ENCODE results near the gene PRR18.

PRR18 gene

DNA sequence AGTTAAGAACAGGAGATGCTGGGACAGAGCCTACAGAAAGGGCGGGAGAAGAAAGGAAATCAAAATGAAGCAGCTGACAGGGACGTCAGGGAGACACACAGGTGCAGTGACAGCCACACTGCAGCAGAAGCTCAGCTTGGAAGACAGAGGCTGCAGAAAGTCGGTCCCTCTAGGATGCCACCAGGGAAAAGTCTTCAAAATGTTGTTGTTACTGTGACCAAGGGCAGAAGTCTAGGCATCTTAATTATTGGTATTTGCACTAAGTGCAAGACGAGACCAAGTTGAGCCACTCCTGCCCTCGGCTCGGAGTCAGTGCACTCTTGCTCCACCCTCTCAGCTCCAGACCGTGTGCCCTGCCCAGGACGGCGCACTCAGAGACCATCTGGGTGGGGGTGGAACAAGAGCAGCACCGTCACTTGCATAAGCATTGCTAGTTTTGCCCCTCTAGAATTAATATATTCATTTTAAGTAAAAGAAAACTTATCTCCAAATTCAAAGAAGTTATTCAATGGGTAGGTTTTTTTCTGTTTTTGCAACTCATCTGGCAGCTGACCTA lies 2.6 kb downstream of the PRR18 start:
- DNase-seq (ENCODE audit: low spot score), result no peak

DNA sequence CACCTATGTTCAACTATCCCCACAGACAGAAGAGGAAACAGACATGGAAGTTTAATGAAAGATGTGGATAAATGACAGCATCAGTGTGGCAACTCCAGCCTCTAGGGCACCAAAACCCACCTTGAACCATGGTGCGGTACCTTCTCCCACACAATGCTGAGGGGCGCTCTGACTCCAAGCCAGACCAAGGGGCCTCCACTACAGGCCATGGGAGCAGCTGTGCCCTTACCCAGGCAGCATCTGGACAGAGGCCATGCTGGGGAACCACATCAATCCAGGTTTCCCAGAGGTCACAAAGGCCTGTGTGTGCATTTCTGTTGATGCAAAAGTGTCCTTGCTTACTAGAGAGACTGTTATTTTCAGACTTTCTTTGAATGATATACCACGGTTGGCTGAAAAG lies 4.1 kb downstream of the PRR18 start:
- no peak for DNase-seq (ENCODE audit: low spot score)

DNA sequence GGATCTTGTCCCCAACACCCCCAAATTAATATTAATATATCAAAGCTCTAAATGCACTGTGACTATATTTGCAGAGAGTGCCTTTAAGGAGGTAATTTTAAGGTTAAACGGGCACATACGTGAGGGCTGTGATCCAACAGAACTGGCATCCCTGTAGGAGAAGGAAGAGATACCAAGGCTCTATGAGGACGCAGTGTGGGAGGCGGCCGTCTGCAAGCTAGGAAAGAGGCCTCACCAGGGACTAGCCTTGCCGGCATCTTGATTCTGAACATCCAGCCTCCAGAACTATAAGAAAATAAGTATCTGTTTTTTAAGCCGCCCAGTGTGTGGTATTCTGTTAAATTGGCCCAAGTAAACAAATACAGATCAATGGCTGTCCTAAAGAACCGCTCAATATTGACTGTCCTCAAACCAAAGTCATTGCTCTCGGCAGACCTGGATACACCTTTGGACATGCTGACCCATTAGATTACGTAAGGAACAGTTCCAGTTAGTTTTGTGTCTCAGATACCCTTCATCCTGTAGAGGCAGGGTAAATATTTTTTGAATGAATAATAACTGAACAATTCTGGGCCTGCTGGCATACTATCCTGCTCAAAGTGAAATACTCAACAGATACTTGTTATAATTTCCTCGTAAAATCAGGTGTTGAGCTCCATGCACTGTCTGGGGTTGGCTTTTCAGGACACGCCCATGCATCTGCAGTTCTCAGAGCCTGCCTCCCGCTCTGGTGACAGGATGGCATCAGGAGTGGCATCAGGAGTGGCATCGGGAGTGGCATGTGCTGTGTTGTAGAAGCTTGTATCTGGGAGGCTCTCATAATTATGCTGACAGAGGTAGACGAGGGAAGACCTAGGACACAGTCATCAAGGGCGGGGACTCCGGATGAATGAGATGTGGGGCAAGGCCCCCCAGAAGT lies 6.3 kb downstream of the PRR18 start:
- no peak for DNase-seq (ENCODE audit: low spot score)

DNA sequence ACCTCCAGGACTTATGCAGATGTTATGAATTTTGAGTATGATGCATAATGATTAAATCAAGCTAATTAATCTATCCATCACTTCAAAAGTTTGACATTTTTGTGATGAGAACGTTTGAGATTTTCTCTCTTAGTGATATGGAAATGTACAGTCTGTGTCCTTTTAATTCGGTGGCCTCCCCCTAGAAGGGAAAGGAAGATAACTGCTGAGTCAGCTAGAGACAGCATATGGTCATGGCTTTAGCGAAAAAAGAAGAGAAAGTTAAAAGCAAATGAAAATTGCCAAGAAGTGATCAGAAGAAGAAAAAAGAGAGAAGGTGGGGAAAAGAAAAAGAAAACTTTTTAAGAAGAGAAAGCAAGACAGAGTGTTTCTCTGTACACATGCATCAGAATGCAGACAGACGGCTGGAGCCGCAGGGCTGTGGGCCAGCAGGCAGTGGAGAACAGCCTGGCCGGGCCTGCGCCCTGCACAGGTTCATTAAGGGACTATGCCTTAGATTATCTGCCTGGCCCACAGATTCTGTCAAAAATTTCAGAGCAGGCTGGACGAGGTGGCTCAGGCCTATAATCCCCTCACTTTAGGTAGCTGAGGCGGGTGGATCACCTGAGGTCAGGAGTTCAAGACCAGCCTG lies 7.7 kb downstream of the PRR18 start:
- DNase-seq (ENCODE audit: low spot score), result no peak

DNA sequence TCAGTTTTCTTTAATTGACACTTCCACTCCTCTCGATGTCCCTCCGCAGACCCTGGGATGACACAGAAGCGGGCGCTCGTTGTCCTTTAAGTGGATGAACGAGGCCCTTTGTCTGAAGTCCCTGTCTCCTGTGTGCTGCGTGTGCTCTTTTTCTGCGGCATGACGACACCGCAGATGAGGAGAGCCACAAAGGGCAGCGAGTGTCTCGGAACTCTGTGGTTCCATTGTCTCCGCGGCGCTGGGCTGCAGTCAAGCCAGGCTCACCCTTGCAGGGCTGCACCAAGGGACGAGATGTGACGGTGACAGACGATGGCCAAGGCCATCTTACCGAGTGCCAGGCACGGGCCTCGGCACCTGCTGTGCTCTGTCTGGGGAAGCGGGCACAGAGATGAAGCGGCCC lies 10.6 kb downstream of the PRR18 start:
- no peak for DNase-seq (ENCODE audit: low spot score)

DNA sequence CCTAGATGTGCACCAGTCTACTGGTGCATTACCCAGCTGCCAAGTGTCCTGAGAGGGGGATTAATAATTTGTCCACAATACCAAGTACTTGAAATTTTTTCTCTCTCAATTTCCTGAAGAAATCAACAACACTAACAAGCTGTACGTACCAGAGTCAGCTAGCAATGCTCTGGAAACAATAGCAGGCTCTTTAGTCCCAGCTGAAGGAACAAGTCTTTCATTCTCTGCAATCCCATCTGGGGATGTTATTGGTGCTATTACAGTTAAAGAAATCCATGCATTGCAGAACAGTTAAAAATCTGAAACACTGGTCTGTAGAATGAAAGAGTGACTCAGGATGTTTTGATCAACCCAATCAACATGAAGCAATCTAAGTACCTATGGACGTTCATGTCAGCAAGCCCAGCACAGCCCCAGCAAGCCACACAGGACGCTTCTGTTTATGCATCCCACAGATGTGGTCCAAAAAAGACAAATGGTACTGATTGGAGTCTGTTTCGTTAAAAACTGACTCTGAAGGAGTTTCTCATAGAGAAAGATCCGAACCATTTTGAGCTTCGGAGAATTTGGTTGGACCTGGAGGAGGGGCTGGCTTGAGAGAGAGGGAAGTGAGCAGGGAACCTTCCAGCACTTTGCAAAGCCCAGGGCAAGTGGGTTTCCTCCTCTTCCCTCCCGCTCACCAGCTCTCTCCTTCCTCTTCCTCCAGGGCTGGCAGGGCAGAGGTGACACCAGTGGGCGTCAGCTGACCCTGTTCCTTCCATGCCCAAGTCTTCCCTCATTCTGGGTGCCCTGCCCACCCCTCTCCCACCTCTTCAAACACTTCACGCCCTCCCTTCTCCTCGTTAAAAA lies 11.9 kb downstream of the PRR18 start:
- DNase-seq (ENCODE audit: low spot score), result no peak

DNA sequence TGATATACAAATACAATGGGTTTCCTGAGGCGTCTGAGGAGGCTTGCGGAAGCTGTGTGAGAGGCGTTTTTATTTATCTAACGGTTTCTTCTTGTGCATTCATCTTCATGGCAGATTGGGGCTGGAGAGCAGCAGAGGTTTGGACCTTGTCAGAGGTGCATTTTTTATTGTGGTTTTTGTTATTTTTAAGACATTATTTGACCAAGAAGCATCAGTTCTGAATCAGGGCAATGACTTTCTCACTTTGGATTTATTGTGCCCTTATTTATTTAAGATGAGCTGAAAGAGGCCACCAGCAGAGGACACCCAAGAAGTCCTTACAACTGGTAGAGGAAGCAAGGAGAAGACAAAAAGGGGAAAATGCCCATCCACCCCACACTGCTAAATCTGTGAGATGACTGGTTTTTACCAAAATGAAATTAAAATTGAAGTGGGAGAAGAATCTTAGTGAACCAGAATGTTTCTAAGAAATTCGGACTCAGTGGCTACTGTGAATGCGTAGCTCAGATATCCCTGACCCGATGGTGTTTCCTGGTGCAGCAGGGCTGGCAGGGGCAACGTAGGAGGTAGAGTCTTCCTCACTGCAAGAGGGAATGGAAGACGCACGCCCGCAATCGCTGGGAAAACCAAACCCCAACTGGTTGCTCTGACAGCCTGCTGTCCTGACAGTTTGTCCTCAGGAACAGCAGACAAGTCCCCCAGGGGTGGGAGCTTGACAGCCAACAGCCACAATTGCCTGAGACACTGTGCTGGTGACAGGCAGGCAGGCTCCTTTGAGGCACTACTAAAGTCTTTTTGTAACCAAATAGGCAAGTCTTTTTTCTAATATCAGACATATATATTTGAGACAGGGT lies 14.2 kb downstream of the PRR18 start:
- DNase-seq (ENCODE audit: low spot score), result no peak

DNA sequence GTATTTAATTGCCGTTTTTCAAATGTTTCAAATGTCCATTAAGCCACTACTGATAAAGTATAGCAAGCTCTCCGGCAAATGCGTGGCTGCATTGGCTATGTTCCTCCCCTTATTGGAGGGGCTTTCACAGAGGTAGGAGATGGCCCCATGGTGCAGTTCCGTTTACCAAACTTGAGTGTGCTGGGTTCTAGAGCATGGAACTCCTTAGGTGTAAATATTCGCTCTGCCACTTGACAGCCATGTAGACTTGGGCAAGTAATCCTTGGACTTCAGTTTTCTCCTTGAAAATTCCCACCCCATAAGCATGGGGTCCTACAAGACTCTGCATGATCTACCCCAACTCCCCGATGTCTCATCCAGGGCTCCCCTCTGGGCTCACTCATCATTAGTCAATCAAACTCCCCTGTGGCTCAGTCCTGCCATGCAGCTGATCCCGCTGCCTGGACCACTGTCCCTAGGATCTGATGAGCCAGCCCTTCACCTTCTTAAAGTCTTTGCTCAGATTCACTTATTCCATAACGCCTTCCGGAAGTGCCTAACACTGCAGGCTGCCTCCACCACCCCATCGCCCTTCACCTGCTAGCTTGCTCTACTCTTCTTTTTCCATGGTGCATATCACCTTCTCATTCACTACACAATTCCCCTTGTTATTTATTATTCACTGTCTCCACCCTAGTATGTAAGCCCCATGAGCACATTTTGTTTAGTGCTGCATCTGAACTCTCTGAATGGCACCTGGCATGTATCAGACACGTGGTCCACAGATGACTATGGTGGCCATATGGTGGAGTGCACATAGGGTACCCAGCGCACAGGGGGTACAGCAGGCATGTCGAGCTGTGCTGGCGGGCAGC lies 18.8 kb downstream of the PRR18 start:
- no peak for DNase-seq (ENCODE audit: low spot score)

DNA sequence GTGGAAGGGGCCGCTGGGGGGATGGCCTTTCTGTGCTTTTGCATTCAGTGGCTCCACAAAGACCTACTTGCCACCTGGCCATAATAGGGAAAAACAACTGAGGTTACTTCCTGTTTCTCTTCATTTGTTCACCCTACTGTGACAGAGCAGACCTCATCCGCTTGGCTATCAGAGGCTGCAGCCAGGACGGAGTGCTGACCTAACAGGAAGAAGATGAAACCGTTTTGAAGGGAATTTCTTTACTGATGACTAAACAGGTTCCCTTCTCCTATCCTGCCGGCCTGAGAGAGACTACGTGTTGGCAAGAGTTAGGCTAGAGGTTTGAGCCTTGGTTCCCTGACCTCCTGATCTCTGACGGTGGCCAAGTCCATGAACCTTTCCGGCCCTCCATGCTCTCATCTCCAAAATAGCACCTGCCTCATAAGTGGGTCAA lies 21.3 kb downstream of the PRR18 start:
- DNase-seq (ENCODE audit: low spot score), result no peak

DNA sequence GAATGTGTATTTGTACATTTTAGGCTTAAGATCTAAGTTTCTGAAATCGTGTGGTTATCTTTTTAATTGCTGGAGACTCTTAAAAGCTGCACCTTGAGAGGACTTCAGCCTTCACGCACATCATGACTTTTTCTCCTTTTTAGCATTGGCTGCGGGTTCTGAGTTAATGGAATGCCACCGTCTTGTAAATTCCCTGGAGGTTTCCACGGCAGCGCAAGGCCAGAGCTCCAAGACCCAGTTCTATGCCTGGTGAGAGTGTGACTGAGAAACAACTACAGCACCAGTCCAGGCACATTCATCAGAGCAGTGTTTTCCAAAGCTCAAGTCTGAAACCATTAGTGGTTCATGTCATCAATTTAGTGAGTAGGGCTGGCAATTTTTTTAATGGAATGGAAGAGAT lies 23.0 kb downstream of the PRR18 start:
- no peak for DNase-seq (ENCODE audit: low spot score)

DNA sequence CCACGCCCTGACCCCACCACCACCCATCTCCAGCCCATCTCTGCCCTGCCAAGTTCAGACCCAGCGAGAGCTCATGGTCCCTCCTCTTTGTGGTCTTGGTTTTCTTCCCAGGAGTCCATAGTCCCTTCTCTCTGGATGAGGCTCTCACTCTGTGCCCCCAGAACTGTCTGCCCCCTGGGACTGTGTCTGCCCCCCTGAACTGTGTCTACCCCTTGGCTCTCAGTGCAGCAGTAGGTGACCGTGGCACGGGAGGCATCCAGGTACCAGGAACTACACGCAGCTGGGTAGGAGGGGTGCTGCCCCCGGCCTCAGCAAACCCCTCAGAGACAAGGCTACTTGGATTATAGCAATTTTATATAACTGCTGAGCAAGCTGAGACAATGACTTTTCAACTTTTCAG lies 23.6 kb downstream of the PRR18 start:
- no peak for DNase-seq (ENCODE audit: low spot score)

DNA sequence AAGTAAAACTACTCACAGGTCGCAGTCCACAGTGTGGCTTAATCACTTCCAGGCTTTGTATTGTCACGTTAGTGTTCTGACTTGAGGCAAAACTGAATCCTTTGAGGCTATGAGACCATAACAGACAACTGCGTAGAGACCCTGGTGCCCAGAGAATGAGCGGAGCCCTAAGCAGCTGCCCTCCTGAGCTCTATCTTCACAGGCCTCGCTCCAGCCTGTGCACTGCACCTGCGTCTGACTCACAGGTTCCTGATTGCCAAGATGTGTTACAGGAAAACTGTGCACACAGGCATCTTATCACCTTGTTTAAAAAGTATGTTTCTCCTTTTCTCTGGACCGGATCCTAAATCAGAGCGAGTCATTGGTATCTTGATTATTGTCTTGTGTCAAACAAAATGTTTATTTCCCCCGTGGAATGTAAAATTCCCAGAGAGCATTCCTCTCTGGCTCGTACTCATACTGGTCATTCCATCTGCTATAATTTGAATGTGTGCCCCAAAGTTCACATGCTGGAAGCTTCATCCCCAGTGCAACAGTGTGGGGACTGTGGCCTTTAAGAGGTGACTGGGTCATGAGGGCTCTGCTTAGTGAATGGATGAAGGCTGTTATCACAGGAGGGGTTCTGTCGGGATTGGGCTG lies 25.7 kb downstream of the PRR18 start:
- DNase-seq (ENCODE audit: low spot score), result no peak

DNA sequence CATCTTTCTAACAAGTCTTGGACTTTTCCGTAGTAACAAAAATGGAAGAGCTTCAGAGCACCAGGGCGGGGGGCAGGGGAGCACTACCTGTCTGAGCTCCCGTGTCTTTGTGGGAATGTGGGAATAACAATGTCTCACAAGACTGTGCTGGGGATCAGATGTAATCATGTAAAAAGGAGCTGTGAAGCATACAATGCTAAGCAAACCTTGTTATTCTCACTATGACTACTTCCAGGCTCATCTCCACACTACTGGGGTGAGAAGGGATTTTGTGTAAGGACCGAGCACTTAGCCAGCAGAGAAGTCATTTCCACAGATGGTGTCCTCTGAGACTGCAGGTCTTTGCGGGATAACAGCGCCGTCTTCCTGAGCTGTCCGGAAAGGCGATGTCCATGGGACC lies 27.1 kb downstream of the PRR18 start:
- DNase-seq (ENCODE audit: low spot score), result no peak

DNA sequence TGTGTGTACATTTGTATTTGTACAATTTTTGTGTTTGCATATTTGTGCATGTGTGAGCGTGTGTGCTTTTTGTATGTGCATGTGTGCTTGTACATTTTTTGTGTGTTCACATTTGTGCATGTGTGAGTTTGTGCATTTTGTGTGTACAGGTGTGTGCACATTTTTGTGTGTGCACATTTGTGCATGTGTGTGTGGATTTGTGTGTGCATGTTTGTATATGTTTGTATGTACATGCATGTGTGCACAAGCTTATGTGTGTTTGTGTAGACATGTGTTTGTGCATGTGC lies 28.9 kb downstream of the PRR18 start:
- DNase-seq (ENCODE audit: low spot score), result no peak

DNA sequence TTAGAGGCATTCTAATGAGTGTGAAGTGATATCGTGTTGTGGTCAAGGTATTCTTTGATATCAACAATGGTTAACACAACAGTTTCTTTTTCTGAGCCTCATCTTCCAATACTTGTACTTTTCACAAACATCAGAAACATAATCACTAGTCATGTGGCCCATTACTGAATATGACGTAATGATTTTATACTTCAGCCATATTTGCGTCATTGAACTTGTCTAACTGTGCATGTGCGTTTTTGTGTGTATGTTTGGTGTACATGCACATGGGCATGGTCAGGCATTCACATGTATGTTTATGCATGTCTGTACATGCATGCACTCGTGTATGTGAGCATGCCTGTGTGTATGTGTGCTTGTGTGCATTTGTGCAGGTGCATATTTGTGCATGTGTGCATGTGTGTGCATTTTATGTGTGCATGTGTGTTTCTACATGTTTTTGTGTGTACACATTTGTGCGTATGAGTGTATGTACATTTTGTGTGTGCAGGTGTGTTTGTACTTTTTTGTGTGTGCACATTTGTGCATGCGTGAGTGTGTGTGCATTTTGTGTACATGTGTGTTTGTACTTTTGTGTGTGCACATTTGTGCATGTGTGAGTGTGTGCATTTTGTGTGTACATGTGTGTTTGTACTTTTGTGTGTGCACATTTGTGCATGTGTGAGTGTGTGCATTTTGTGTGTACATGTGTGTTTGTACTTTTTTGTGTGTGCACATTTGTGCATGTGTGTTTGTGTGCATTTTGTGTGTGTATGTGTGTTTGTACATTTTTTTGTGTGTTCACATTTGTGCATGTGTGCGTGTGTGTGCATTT lies 29.4 kb downstream of the PRR18 start:
- no peak for DNase-seq (ENCODE audit: low spot score)

DNA sequence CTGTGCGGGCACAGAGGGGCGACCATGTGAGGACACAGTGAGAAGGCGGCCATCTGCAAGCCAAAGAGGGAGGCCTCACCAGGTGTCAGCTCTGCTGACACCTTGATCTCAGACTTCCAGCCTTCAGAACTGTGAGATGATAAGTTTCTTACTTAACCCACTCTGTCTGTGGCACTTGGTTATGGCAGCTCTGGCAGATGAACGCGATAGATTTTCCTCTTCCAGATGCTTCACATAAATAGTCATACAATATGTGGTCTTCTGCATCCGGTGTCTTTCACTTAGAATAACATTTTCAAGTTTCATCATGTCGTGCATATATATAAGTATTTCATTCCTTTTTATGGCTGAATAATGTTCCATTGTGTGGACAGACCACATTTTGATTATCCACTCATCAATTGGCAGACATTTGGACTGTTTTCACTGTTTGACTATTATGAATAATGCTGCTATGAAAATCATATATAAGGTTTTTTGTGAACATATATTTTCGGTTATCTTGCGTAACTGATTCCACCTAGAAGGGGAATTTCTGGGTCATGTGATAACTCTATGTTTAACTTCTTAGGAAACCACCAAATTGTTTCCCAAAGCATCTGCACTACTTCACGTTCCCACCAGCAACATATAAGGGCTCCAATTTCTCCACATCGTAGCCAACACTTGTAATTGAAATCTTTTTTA lies 30.2 kb downstream of the PRR18 start:
- DNase-seq (ENCODE audit: low spot score), result no peak

DNA sequence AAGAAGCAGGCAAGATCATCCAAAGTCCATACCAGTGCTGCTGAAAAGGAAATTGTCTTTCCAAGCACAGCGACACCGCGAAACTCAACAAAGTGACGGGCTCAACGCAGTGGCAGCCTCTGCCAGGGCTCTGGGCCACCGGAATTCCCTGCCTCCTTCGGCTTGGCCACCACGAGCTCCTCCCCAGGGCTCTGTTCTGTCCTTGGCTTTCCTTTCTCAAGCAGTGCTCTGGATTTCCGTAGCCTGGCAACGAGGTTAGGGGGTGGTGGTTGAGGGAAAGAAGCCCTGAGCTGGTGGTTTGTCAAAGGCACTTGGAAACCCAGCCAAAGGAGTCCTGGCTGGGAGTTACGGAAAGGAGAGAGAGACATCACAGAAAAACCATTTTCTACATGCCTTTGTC lies 31.2 kb downstream of the PRR18 start:
- no peak for DNase-seq (ENCODE audit: low spot score)

DNA sequence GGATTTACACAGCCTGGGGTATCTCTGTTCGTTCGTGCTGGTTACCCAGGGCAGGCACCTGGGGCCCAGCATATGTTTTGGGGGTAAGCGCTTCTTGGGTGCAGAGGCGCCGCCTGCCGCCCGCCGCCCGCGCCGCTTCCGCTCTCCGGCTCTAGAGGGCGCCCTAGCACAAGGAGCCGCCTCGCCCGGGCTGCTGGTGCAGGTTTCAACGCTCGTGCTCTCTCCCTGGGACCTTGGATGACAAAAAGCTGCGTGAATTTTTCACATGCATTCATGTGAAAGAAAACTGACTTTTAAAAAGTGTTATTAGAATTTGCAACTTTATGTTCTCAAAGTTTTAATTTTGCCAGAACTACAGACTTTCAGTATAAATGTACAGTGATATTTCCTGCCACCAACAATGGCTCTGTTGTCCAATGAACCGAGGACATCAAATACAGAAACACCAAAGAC lies 32.5 kb downstream of the PRR18 start:
- peak; percentile 51 for DNase-seq (ENCODE audit: low spot score)
